ENCODE data around the gene PDE10A.
"Not testable (repeated sequence)": the region's sequence is repeated elsewhere in the genome, so short reads cannot be mapped to it uniquely, and the experiment has no call there.

Gene PDE10A

GRCh38 chr6:165628955-165629354, 34.1 kb downstream of the PDE10A start:
- in situ Hi-C loops (cut with MboI; ENCODE audit: low sequenced_read_pairs) = no loop called here

DNA sequence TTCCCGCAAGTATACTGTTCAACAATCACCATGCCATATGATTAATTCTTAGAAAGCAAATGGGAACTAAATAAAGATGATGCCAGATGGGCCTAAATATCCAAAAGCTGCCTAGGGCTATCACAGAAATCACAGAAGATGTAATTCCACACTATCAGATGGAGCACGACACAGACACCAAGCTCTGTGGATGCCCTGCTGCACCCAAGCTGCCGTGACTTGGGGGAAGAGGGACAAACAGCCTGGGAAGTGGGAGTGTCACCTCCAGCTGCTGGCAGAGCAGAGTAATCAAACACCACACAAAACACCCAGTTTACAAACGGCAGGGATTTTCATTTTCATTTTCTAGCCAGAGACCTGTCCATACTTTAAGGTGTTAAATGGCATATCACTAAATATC, 35.7 kb downstream of the PDE10A start:
- in situ Hi-C loops (cut with MboI; ENCODE audit: low sequenced_read_pairs) = no loop called here

GRCh38 chr6:165626711-165627110, 36.3 kb downstream of the PDE10A start:
- in situ Hi-C loops (cut with MboI; ENCODE audit: low sequenced_read_pairs) = no loop called here

GRCh38 chr6:165624871-165625639, 38.0 kb downstream of the PDE10A start:
- in situ Hi-C loops (cut with MboI; ENCODE audit: low sequenced_read_pairs) = no loop called here

- in situ Hi-C loops (cut with MboI; ENCODE audit: low sequenced_read_pairs) = no loop called here
These were observed 41.1 kb downstream of the PDE10A start for GRCh38 chr6:165621940-165622339.

- in situ Hi-C loops (cut with MboI; ENCODE audit: low sequenced_read_pairs) = not testable (repeated sequence)
These were observed 44.1 kb downstream of the PDE10A start for GRCh38 chr6:165618891-165619290.

DNA sequence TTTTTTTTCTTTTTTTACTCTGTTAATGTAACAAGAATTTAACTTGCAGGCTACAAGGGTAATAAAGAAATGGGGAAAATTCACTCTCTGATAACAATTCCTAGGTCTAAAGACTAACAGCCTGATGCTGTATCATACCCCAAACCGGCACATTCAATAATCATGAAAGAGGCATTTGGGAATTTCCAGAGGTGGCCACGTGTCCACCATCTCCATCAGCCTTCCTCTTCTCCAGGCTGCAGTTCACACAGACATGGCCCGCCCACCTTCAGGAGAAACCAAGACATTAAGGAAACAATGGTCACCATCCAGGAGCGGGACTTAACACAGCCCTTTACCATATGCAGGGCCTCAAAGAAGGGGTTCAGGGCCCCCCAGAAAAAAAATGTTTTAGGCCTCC, 44.8 kb downstream of the PDE10A start:
- in situ Hi-C loops (cut with MboI; ENCODE audit: low sequenced_read_pairs) = no loop called here

- in situ Hi-C loops (cut with MboI; ENCODE audit: low sequenced_read_pairs) = no loop called here
These were observed 45.5 kb downstream of the PDE10A start for GRCh38 chr6:165617528-165617927.

DNA sequence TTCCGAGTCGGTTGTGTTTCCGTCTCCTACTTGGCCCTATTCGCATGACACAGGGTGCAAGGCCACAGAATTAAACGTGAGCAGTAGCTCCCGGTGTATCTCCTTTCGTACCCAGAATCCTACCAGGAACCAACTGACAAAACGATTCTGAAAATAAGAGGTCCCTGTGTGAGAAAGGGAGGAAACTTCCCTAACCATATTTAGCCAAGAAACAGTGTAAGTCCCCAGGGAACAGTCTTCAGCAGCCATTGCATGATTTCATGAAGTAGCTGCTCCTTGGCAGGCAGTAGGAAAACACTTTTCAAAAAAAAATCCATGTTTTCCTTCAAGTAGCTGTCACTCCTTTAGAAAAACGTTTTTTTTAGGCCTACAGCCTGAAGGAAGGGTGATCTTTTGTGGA, 46.9 kb downstream of the PDE10A start:
- in situ Hi-C loops (cut with MboI; ENCODE audit: low sequenced_read_pairs) = no loop called here

DNA sequence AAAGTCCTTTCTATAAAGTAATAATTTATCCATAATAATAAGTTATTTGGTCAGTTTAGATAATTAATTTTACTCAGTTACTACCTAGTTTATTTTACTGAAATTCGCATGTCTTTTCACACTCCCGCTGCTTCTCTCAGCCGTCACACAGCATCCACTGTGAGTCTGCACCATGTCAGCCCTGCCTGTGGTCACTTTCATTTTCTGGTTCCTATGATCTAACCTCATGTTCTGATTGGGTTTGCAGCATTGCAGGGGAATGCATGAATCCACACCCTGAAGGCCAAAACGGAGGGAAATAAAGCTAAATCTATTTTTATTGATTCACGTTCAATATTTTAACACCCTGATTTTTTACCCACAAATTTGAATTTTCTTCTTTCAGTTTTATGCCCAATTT, 47.4 kb downstream of the PDE10A start:
- in situ Hi-C loops (cut with MboI; ENCODE audit: low sequenced_read_pairs) = no loop called here

- in situ Hi-C loops (cut with MboI; ENCODE audit: low sequenced_read_pairs) = no loop called here
These were observed 51.7 kb downstream of the PDE10A start for GRCh38 chr6:165611294-165611693.

DNA sequence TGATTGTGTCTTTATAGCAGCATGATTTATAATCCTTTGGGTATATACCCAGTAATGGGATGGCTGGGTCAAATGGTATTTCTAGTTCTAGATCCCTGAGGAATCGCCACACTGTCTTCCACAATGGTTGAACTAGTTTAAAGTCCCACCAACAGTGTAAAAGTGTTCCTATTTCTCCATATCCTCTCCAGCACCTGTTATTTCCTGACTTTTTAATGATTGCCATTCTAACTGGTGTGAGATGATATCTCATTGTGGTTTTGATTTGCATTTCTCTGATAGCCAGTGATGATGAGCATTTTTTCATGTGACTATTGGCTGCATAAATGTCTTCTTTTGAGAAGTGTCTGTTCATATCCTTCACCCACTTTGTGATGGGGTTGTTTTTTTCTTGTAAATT, 54.5 kb downstream of the PDE10A start:
- in situ Hi-C loops (cut with MboI; ENCODE audit: low sequenced_read_pairs) = not testable (repeated sequence)

- in situ Hi-C loops (cut with MboI; ENCODE audit: low sequenced_read_pairs) = no loop called here
These were observed 56.4 kb downstream of the PDE10A start for GRCh38 chr6:165606740-165607008.

- in situ Hi-C loops (cut with MboI; ENCODE audit: low sequenced_read_pairs) = no loop called here
These were observed 56.9 kb downstream of the PDE10A start for GRCh38 chr6:165605901-165606739.

DNA sequence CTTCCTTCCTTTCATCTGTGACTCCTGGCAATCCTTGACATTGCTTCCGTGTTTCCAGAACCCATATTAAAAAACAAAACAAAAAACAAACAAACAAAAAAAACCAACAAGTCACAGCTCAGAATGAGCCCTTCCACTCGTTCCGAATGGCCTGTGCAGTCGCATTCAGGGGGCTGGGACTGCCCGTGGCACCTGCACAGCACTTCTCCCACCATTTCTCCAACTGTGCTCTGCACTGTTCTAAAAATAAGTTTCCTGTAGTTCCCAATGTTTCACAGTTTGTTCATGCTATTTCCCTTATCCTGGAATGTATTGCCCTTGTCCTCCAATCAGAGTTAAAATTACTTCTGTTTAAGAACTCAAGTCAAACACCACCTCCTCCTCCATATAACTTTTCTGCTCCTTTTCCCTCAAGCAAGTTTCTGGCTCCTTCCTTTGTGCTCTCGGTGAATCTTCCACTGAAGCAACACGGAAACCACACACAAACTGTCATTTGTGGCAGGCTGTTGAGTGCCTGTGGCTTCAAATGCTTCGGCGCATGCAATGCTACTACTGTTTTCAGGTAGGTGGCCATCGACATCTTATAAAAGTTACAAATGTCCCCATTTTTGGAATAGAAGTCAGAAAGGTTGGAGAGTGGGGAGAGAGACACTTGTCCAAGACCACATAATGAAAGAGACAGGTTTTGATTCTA, 57.7 kb downstream of the PDE10A start:
- in situ Hi-C loops (cut with MboI; ENCODE audit: low sequenced_read_pairs) = no loop called here

GRCh38 chr6:165602291-165602690, 60.8 kb downstream of the PDE10A start:
- in situ Hi-C loops (cut with MboI; ENCODE audit: low sequenced_read_pairs) = no loop called here

GRCh38 chr6:165600606-165601005, 62.4 kb downstream of the PDE10A start:
- in situ Hi-C loops (cut with MboI; ENCODE audit: low sequenced_read_pairs) = no loop called here

- in situ Hi-C loops (cut with MboI; ENCODE audit: low sequenced_read_pairs) = no loop called here
These were observed 63.2 kb downstream of the PDE10A start for GRCh38 chr6:165599596-165600487.

GRCh38 chr6:165599121-165599520, 63.9 kb downstream of the PDE10A start:
- in situ Hi-C loops (cut with MboI; ENCODE audit: low sequenced_read_pairs) = no loop called here

DNA sequence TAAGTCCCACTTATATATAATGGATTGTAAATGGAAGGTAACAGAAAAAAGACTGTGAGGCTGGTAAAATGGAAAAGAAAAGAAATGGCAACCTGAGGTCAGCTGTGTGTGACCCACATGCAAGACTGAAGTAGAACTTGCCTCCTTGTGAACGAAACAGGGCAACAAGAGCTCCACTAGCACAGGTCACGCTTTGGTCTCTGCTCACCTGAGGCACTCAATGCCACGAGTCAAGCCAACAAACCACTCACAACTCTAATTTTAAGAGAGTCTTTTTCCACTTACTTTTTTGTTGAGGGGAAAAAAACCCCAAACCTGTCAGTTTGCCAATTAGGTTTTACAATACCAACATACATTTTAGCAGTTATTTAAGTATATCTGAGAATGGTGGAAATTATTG, 65.2 kb downstream of the PDE10A start:
- in situ Hi-C loops (cut with MboI; ENCODE audit: low sequenced_read_pairs) = no loop called here

All from HL-60/S4 treated with phorbol 12-myristate 13-acetate at 8.2 ng/mL for 4 days and 3 days (cell line).